ENCODE data around the gene SV2C. TPM values are rescaled to one million over a fixed set of nuclear protein-coding genes. Genes with fewer than 3 reads are reported as not detected.

SV2C gene
- total and polyA plus RNA-seq, 2 donors (not counting 1 experiment from before 2014, with no cell fraction given): not detected

DNA sequence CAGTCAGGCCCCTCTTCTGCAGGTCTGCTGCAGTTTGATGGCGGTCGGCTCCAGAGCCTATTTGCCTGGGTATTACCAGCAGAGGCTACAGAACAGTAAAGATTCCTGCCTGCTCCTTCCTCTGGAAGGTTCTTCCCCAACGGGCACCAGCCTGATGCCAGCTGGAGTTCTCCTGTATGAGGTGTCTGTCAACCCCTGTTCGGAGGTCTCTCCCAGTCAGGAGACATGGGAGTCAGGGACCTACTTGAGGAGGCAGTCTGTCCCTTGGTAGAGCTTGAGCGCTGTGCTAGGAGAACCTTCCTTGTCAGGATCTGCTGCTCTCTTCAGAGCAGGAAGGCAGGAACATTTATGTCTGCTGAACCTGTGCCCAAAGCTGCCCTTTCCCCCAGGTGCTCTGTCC is 181.5 kb downstream of the SV2C start:
- Histone ChIP-seq H3K4me3 (ENCODE audit: control extremely low read depth in 1 of 5, extremely low read depth in 1 of 5, insufficient read depth in 1 of 5, low read depth in 2 of 5, low read length in 4 of 5) (no peak overlapping the region), H3K9me3 (ENCODE audit: control extremely low read depth in 1 of 3, control insufficient read depth in 2 of 3, insufficient read depth in 1 of 3, low read length in 2 of 3) (no peaks in the 10 kb centered on the region), H3K4me1 (ENCODE audit: control insufficient read depth in 2 of 2, insufficient read depth in 2 of 2, low read length in 2 of 2) (no peaks in the 10 kb centered on the region), H3K9ac (ENCODE audit: low read length) (no peak overlapping the region), H2AFZ (ENCODE audit: insufficient read depth, low read depth, low read length, poor library complexity, severe bottlenecking) (no peak overlapping the region), H3K27ac (ENCODE audit: low read length in 2 of 2) (no peak overlapping the region), H3K36me3 (replicated peaks in 1 of 2; ENCODE audit: control extremely low read depth in 1 of 2, control insufficient read depth in 1 of 2, extremely low read depth in 1 of 2, insufficient read depth in 2 of 2, low read length in 1 of 2) (no peaks in the 10 kb centered on the region), H3K27me3 (replicated peaks in 1 of 4; ENCODE audit: control extremely low read depth in 1 of 4, control insufficient read depth in 3 of 4, insufficient read depth in 4 of 4, low read length in 3 of 4) (peaks cover 0 to 2% (median 1%) of the 10 kb centered on the region in 4 experiments), H4K20me1 (ENCODE audit: control insufficient read depth, insufficient read depth, low read length, poor library complexity, severe bottlenecking) (no peaks in the 10 kb centered on the region), H3K79me2 (ENCODE audit: control insufficient read depth, insufficient read depth, low read length) (no peaks in the 10 kb centered on the region), H3K4me2 (replicated peaks; ENCODE audit: low read depth, low read length, poor library complexity, severe bottlenecking) (no peak overlapping the region)
- DNase-seq: no peak
- H3K27me3 Mint-ChIP-seq: peaks cover 41% of the 10 kb centered on the region
- no peaks in the 10 kb centered on the region for H3K9me3 Mint-ChIP-seq (ENCODE audit: insufficient read depth)
- WGBS (ENCODE audit: insufficient coverage): 92% methylated on average over 5 of the region's 5 CpGs
- POLR2A ChIA-PET: no interaction called here
- CTCF ChIA-PET: no interaction called here
- no peak for TF ChIP-seq EZH2 (IDR thresholded peaks at IDR 0.05; ENCODE audit: borderline replicate concordance, insufficient read depth, low read depth, low read length, poor library complexity, severe bottlenecking)
- TF ChIP-seq, protein P1, sequence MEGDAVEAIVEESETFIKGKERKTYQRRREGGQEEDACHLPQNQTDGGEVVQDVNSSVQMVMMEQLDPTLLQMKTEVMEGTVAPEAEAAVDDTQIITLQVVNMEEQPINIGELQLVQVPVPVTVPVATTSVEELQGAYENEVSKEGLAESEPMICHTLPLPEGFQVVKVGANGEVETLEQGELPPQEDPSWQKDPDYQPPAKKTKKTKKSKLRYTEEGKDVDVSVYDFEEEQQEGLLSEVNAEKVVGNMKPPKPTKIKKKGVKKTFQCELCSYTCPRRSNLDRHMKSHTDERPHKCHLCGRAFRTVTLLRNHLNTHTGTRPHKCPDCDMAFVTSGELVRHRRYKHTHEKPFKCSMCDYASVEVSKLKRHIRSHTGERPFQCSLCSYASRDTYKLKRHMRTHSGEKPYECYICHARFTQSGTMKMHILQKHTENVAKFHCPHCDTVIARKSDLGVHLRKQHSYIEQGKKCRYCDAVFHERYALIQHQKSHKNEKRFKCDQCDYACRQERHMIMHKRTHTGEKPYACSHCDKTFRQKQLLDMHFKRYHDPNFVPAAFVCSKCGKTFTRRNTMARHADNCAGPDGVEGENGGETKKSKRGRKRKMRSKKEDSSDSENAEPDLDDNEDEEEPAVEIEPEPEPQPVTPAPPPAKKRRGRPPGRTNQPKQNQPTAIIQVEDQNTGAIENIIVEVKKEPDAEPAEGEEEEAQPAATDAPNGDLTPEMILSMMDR (IDR thresholded peaks at IDR 0.05): no peak
- no peak overlapping the region for H3K4me3 Mint-ChIP-seq
- ATAC-seq (ENCODE audit: low read depth): no peak
- no peak overlapping the region for H3K27ac Mint-ChIP-seq
- intact Hi-C loops (cut with micrococcal nuclease): no loop called here
- H3K4me1 Mint-ChIP-seq: no peaks in the 10 kb centered on the region

DNA sequence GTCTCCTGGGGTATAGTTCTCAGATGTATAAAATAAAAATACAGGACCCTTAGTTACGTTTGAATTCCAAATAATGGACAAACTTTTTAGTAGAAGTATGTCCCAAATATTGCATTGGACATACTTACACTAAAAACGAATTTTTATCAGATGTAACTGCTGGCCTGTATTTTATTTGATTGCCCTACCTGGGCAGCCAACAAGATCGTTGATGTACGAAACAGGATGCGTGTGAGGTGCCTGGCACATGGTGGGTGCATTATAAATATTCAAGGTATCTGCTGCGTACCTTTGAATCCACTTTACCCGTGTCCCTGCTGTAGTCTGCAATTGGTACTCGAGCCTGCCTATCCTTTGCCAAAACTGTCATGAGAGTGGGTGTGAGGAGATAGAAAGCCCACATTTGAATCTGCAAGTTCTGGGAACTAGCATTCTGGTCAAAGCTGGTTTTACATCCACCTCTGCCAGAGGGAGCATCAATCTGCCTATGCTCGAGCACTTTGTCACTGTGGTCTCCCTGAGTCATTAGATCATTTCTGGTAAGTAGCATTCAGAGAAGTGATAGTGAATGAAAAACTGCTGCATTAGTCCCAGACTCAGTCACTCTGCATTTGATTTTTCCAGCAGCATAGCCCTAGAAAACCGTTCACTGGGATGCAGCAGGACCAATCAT is 186.2 kb downstream of the SV2C start:
- Histone ChIP-seq H3K9me3 (ENCODE audit: control extremely low read depth in 1 of 3, control insufficient read depth in 2 of 3, insufficient read depth in 1 of 3, low read length in 2 of 3) (no peaks in the 10 kb centered on the region), H3K27me3 (replicated peaks in 1 of 4; ENCODE audit: control extremely low read depth in 1 of 4, control insufficient read depth in 3 of 4, insufficient read depth in 4 of 4, low read length in 3 of 4) (peaks cover 0 to 4% (median 2%) of the 10 kb centered on the region in 4 experiments), H3K27ac (ENCODE audit: low read length in 2 of 2) (no peak overlapping the region), H3K4me3 (ENCODE audit: control extremely low read depth in 1 of 5, extremely low read depth in 1 of 5, insufficient read depth in 1 of 5, low read depth in 2 of 5, low read length in 4 of 5) (no peak overlapping the region), H3K36me3 (replicated peaks in 1 of 2; ENCODE audit: control extremely low read depth in 1 of 2, control insufficient read depth in 1 of 2, extremely low read depth in 1 of 2, insufficient read depth in 2 of 2, low read length in 1 of 2) (no peaks in the 10 kb centered on the region), H3K4me1 (ENCODE audit: control insufficient read depth in 2 of 2, insufficient read depth in 2 of 2, low read length in 2 of 2) (no peaks in the 10 kb centered on the region), H3K9ac (ENCODE audit: low read length) (no peak overlapping the region), H3K79me2 (ENCODE audit: control insufficient read depth, insufficient read depth, low read length) (no peaks in the 10 kb centered on the region), H3K4me2 (replicated peaks; ENCODE audit: low read depth, low read length, poor library complexity, severe bottlenecking) (no peak overlapping the region), H4K20me1 (ENCODE audit: control insufficient read depth, insufficient read depth, low read length, poor library complexity, severe bottlenecking) (no peaks in the 10 kb centered on the region), H2AFZ (ENCODE audit: insufficient read depth, low read depth, low read length, poor library complexity, severe bottlenecking) (no peak overlapping the region)
- intact Hi-C loops (cut with micrococcal nuclease): no loop called here
- H3K4me3 Mint-ChIP-seq: no peak overlapping the region
- no peak for ATAC-seq (ENCODE audit: low read depth)
- DNase-seq: no peak
- no peaks in the 10 kb centered on the region for H3K4me1 Mint-ChIP-seq
- peaks cover 33% of the 10 kb centered on the region for H3K27me3 Mint-ChIP-seq
- 74% methylated on average over 4 of the region's 10 CpGs for WGBS (ENCODE audit: insufficient coverage)
- ChIA-PET CTCF (no interaction called here), POLR2A (no interaction called here)
- H3K9me3 Mint-ChIP-seq (ENCODE audit: insufficient read depth): no peaks in the 10 kb centered on the region
- TF ChIP-seq, protein P1 (IDR thresholded peaks at IDR 0.05): no peak
- no peak for TF ChIP-seq EZH2 (IDR thresholded peaks at IDR 0.05; ENCODE audit: borderline replicate concordance, insufficient read depth, low read depth, low read length, poor library complexity, severe bottlenecking)
- no peak overlapping the region for H3K27ac Mint-ChIP-seq
